CD14-positive monocyte (primary cell): Measurements from ENCODE around the gene MAP6. TPM values are rescaled to one million over a fixed set of nuclear protein-coding genes. Genes with fewer than 3 reads are reported as not detected.

Experiments
- DNase-seq, 3 donors: peaks; one replicate each; pipeline ENCODE4 v3.0.0-alpha.2; 2011 to 2022
- H2AFZ ChIP-seq: 2 replicates; pipeline ENCODE4 v1.6.0; 2012; ENCODE audit warnings: mild to moderate bottlenecking, low read depth, low read length, inconsistent platforms; ENCODE audit not compliant: insufficient read depth, poor library complexity, severe bottlenecking
- H3K27ac ChIP-seq, 2 donors: 1 replicate in 1 of 2; 2 replicates in 1 of 2; pipeline ENCODE4 v1.5.1; 2012 to 2013; ENCODE audit warnings: low read length in 2 of 2, control low read depth in 1 of 2, inconsistent platforms in 1 of 2, low read depth in 1 of 2, mild to moderate bottlenecking in 1 of 2
- H3K27me3 ChIP-seq, 2 donors: one replicate each; pipeline versions ENCODE4 v1.6.0 to v1.6.1; 2011 to 2013; ENCODE audit warnings: low read length in 2 of 2; ENCODE audit not compliant: control insufficient read depth in 2 of 2, insufficient read depth in 2 of 2
- H3K36me3 ChIP-seq, 2 donors: replicated peaks in 1 of 2; 1 replicate in 1 of 2; 2 replicates in 1 of 2; pipeline versions ENCODE4 v1.5.1 to v1.6.1; 2012 to 2013; ENCODE audit warnings: low read length in 2 of 2, control low read depth in 1 of 2, inconsistent platforms in 1 of 2, mild to moderate bottlenecking in 1 of 2; ENCODE audit not compliant: insufficient read depth in 2 of 2, control insufficient read depth in 1 of 2
- H3K4me1 ChIP-seq, 2 donors: 1 replicate in 1 of 2; 2 replicates in 1 of 2; pipeline versions ENCODE4 v1.5.1 to v1.6.1; 2012 to 2013; ENCODE audit warnings: low read length in 2 of 2, control low read depth in 1 of 2, inconsistent platforms in 1 of 2, mild to moderate bottlenecking in 1 of 2, moderate library complexity in 1 of 2; ENCODE audit not compliant: insufficient read depth in 2 of 2, control insufficient read depth in 1 of 2
- H3K4me2 ChIP-seq: replicated peaks from 2 replicates; pipeline ENCODE3; 2012; ENCODE audit warnings: low read length, moderate library complexity, mild to moderate bottlenecking; ENCODE audit not compliant: poor library complexity, severe bottlenecking; ENCODE audit errors: extremely low read depth
- H3K4me3 ChIP-seq, 3 experiments: fragments of 200-600 bp in 1 of 3; sonication (generic) in 1 of 3; replicated peaks in 1 of 3; 1 replicate in 2 of 3; 2 replicates in 1 of 3; pipeline ENCODE4 v1.5.1; 2011 to 2013; ENCODE audit warnings: low read length in 3 of 3, mild to moderate bottlenecking in 3 of 3, control low read depth in 2 of 3, low read depth in 2 of 3, inconsistent platforms in 1 of 3, moderate library complexity in 1 of 3
- H3K79me2 ChIP-seq: 2 replicates; pipeline ENCODE4 v1.6.0; 2012; ENCODE audit warnings: mild to moderate bottlenecking, control low read depth, inconsistent platforms, low read length, moderate library complexity; ENCODE audit not compliant: insufficient read depth
- H3K9ac ChIP-seq: 2 replicates; pipeline ENCODE4 v1.6.0; 2017; ENCODE audit warnings: low read length, mild to moderate bottlenecking; ENCODE audit not compliant: insufficient read depth, poor library complexity, severe bottlenecking
- H3K9me3 ChIP-seq, 2 donors: replicated peaks in 1 of 2; 1 replicate in 1 of 2; 2 replicates in 1 of 2; pipeline versions ENCODE4 v1.5.1 to v1.6.1; 2012 to 2013; ENCODE audit warnings: low read length in 2 of 2, control low read depth in 1 of 2; ENCODE audit not compliant: control insufficient read depth in 1 of 2, insufficient read depth in 1 of 2
- H4K20me1 ChIP-seq: 2 replicates; pipeline ENCODE4 v1.6.0; 2012; ENCODE audit warnings: mild to moderate bottlenecking, low read length, control low read depth, moderate library complexity; ENCODE audit not compliant: insufficient read depth
- H3K27ac Mint-ChIP-seq, 7 donors: one replicate each; pipeline ENCODE4 v1.8.0; 2020; ENCODE audit warnings: mild to moderate bottlenecking in 7 of 7, mixed read lengths in 7 of 7, moderate library complexity in 6 of 7, inconsistent platforms in 2 of 7
- H3K27me3 Mint-ChIP-seq, 3 donors: one replicate each; pipeline ENCODE4 v1.8.0; 2021 to 2022; ENCODE audit warnings: low read depth in 3 of 3, mild to moderate bottlenecking in 3 of 3, mixed read lengths in 3 of 3, moderate library complexity in 3 of 3, inconsistent platforms in 1 of 3
- H3K36me3 Mint-ChIP-seq, 2 donors: one replicate each; pipeline ENCODE4 v1.8.0; 2020; ENCODE audit warnings: mixed read lengths in 2 of 2, inconsistent platforms in 1 of 2, mild to moderate bottlenecking in 1 of 2
- H3K4me1 Mint-ChIP-seq: one replicate; pipeline ENCODE4 v1.8.0; 2020; ENCODE audit warnings: mild to moderate bottlenecking, mixed read lengths
- H3K4me3 Mint-ChIP-seq, 2 donors: one replicate each; pipeline ENCODE4 v1.8.0; 2020; ENCODE audit warnings: mild to moderate bottlenecking in 2 of 2, mixed read lengths in 2 of 2, moderate library complexity in 1 of 2
- H3K9me3 Mint-ChIP-seq, 7 donors: one replicate each; pipeline ENCODE4 v1.8.0; 2020 to 2022; ENCODE audit warnings: mixed read lengths in 7 of 7, mild to moderate bottlenecking in 6 of 7, moderate library complexity in 6 of 7, inconsistent platforms in 2 of 7
- CTCF ChIP-seq: fragments of 200-600 bp; IDR thresholded peaks from one replicate; pipeline ENCODE4 v1.8.0; 2022; ENCODE audit warnings: antibody characterized with exemption, mild to moderate bottlenecking
- WGBS: methylation state at CpG from one replicate; pipeline ENCODE4 v1.1.5; 2013; ENCODE audit warnings: missing lambda C conversion rate; ENCODE audit not compliant: insufficient coverage; 5-methylcytosine and 5-hydroxymethylcytosine counted together
- intact Hi-C, 2 donors: fragments of 100-400 bp; cut with micrococcal nuclease; formaldehyde crosslinking; loops; one replicate each; pipeline versions ENCODE4 v1.15.0 to v1.15.1; 2023
- polyA plus RNA-seq, 3 donors: library from polyadenylated mRNA; depleted of rRNA in 1 of 3; unstranded in 2 of 3; stranded (reverse) in 1 of 3; fragments of 300-500 nt in 2 of 3; fragments of >200 nt in 1 of 3; fragmentation: Illumina TruSeq in 2 of 3; gene quantifications; 1 replicate in 2 of 3; 2 replicates in 1 of 3; pipeline ENCODE4 v1.2.3, GENCODE V29; 2012 to 2021

The MAP6 gene
- polyA plus RNA-seq, 3 donors: not detected

GRCh38 chr11:75639762-75640181 lies 29.1 kb downstream of the MAP6 start:
- no peaks in the 10 kb centered on the region for H3K9me3 ChIP-seq
- H3K4me2 ChIP-seq: no peak overlapping the region
- H3K27me3 ChIP-seq: peaks cover 2 to 8% of the 10 kb centered on the region in 2 donors
- no peaks in the 10 kb centered on the region for H3K36me3 ChIP-seq
- DNase-seq: peak; percentile 10 to 40 (median 14)
- no peak overlapping the region for H3K4me3 Mint-ChIP-seq
- no peaks in the 10 kb centered on the region for H3K36me3 Mint-ChIP-seq
- peaks cover 9% of the 10 kb centered on the region for H3K4me1 Mint-ChIP-seq
- H3K9ac ChIP-seq: no peak overlapping the region
- no peaks in the 10 kb centered on the region for H3K9me3 Mint-ChIP-seq
- no peak overlapping the region for H3K27ac Mint-ChIP-seq
- H2AFZ ChIP-seq: no peak overlapping the region
- H3K4me3 ChIP-seq: no peak overlapping the region
- no peaks in the 10 kb centered on the region for H4K20me1 ChIP-seq
- TF ChIP-seq CTCF: no peak
- H3K27me3 Mint-ChIP-seq: peaks cover 1 to 9% (median 6%) of the 10 kb centered on the region in 3 donors
- 0% methylated on average over 2 of the region's 4 CpGs for WGBS
- no peak overlapping the region for H3K27ac ChIP-seq
- intact Hi-C loops: no loop called here
- no peaks in the 10 kb centered on the region for H3K79me2 ChIP-seq
- no peaks in the 10 kb centered on the region for H3K4me1 ChIP-seq

- no peak for DNase-seq
- Histone ChIP-seq H3K36me3 (no peaks in the 10 kb centered on the region), H3K4me2 (no peak overlapping the region), H3K9ac (no peak overlapping the region), H3K4me3 (no peak overlapping the region), H2AFZ (no peak overlapping the region), H3K27me3 (peaks cover 0 to 2% of the 10 kb centered on the region in 2 donors), H3K27ac (no peak overlapping the region), H3K9me3 (no peaks in the 10 kb centered on the region), H3K4me1 (no peaks in the 10 kb centered on the region), H3K79me2 (no peaks in the 10 kb centered on the region), H4K20me1 (no peaks in the 10 kb centered on the region)
- no CpG with 5 or more reads among the region's 1 CpG for WGBS
- no peaks in the 10 kb centered on the region for H3K36me3 Mint-ChIP-seq
- H3K9me3 Mint-ChIP-seq: no peaks in the 10 kb centered on the region
- peaks cover 7 to 14% (median 9%) of the 10 kb centered on the region in 3 donors for H3K27me3 Mint-ChIP-seq
- intact Hi-C loops: no loop called here
- H3K4me3 Mint-ChIP-seq: no peak overlapping the region
- TF ChIP-seq CTCF: no peak
- H3K4me1 Mint-ChIP-seq: peaks cover 9% of the 10 kb centered on the region
- H3K27ac Mint-ChIP-seq: no peak overlapping the region
Observed at GRCh38 chr11:75637998-75638397, 30.8 kb downstream of the MAP6 start.
